Tibial nerve (tissue), 3 donors: ENCODE data around the gene PCDHGB7.

Experiments used
- POLR2A ChIP-seq, 2 donors: fragments of 450-650 bp; IDR thresholded peaks; one replicate each; pipeline ENCODE4 v1.6.1; 2017; ENCODE audit warnings: antibody characterized with exemption in 2 of 2, mild to moderate bottlenecking in 2 of 2, moderate library complexity in 2 of 2
- TF ChIP-seq, protein P1 (sequence below), 5 experiments: fragments of 200-600 bp in 3 of 5; fragments of 450-650 bp in 2 of 5; sonication (generic) in 3 of 5; IDR thresholded peaks; one replicate each; pipeline ENCODE4 v1.5.1; 2016 to 2019; ENCODE audit warnings: antibody characterized with exemption in 5 of 5, mild to moderate bottlenecking in 3 of 5, moderate library complexity in 2 of 5

DNA sequence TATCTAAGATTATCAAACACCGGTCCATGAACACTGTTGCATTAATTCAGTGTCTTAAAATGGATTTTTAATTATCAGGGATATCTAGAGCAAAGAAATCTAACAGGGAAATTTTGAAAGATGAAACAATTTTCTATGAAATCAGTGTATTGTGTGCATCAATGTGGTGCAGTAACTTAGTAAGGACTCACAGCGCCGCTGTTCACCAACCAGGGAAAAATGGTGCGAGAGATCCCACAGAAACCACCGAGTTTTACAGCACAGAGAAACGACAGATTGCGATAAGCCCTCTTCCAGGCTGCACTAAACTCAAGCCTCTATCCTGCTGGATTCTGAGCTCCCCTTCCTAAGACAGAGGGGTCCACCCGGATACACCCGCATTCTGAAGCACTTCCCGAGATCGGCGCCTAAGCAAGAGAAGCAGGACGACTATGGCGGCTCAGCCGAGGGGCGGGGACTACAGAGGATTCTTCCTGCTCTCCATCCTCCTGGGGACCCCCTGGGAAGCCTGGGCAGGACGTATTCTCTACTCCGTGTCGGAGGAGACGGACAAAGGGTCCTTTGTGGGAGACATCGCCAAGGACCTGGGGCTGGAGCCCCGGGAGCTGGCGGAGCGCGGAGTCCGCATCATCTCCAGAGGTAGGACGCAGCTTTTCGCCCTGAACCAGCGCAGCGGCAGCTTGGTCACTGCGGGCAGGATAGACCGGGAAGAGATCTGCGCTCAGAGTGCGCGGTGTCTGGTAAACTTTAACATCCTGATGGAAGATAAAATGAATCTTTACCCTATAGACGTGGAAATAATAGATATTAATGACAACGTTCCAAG is 34.8 kb upstream of the PCDHGB7 start, which contains the start of gene PCDHGA7:
- TF ChIP-seq, protein P1, sequence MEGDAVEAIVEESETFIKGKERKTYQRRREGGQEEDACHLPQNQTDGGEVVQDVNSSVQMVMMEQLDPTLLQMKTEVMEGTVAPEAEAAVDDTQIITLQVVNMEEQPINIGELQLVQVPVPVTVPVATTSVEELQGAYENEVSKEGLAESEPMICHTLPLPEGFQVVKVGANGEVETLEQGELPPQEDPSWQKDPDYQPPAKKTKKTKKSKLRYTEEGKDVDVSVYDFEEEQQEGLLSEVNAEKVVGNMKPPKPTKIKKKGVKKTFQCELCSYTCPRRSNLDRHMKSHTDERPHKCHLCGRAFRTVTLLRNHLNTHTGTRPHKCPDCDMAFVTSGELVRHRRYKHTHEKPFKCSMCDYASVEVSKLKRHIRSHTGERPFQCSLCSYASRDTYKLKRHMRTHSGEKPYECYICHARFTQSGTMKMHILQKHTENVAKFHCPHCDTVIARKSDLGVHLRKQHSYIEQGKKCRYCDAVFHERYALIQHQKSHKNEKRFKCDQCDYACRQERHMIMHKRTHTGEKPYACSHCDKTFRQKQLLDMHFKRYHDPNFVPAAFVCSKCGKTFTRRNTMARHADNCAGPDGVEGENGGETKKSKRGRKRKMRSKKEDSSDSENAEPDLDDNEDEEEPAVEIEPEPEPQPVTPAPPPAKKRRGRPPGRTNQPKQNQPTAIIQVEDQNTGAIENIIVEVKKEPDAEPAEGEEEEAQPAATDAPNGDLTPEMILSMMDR (IDR thresholded peaks at IDR 0.05), result no peak
- TF ChIP-seq POLR2A (IDR thresholded peaks at IDR 0.05), result no peak
